ENCODE data around the gene B3GALT4. TPM values are rescaled to one million over a fixed set of nuclear protein-coding genes. Genes with fewer than 3 reads are reported as not detected.

Gene B3GALT4
- total RNA-seq, 1 experiment from 2014 or later: 1.9 TPM

- TF ChIP-seq CBX3 (IDR thresholded peaks at IDR 0.05; ENCODE audit: low read depth) (no peak), EZH2phosphoT487 (IDR thresholded peaks at IDR 0.05; ENCODE audit: borderline replicate concordance) (no peak), SIN3A (IDR thresholded peaks at IDR 0.05; ENCODE audit: low read depth) (no peak), FOSL1 (IDR thresholded peaks at IDR 0.05; ENCODE audit: low read depth) (no peak), POLR2A (IDR thresholded peaks at IDR 0.05; ENCODE audit: borderline replicate concordance, extremely low read depth, insufficient read depth, insufficient read length) (no peak)
Measured at GRCh38 chr6:33317669-33318425, 40.9 kb downstream of the B3GALT4 start, which contains the start of gene ZBTB22 (continued).

GRCh38 chr6:33318426-33319073, 41.6 kb downstream of the B3GALT4 start:
- ChIA-PET POLR2A (interaction anchor here (0.7 to 2.3 kb wide), 11 partner anchors 10 to 1123 kb away, joined by 3 to 13 read pairs (median 7); partner anchors contain the start of genes B3GALT4, PFDN6, PHF1 and RGL2), CTCF (interaction anchor here (1.0 to 1.8 kb wide), 4 partner anchors 21 to 193 kb away, joined by 4 to 9 read pairs (median 4); partner anchors contain the start of gene B3GALT4), RAD21 (ENCODE audit: low non-redundant PET in 1 of 2, low total read pairs in 2 of 2, uncharacterized antibody in 2 of 2, unreplicated experiment in 2 of 2) (interaction anchor here in 1 of 2 experiments (0.8 kb wide), 1 partner anchor 19 kb away, joined by 3 read pairs; no protein-coding TSS in a partner anchor)
- no TSS peak for BruUV-seq (replicated peaks)
- Histone ChIP-seq H3K9me3 (ENCODE audit: control insufficient read depth in 1 of 2, insufficient read depth in 1 of 2, low read depth in 1 of 2, low read length in 2 of 2) (no peaks in the 10 kb centered on the region), H3K79me2 (ENCODE audit: insufficient read depth, low read length) (peaks cover 42% of the 10 kb centered on the region), H2AFZ (ENCODE audit: low read depth, low read length, poor library complexity, severe bottlenecking) (no peak overlapping the region), H3K9ac (ENCODE audit: low read length) (peak overlapping the region; percentile 61), H3K36me3 (ENCODE audit: control insufficient read depth in 1 of 2, insufficient read depth in 2 of 2, low read length in 2 of 2) (peaks cover 22 to 29% of the 10 kb centered on the region in 2 experiments; a peak in 3 of 4 replicates), H3K4me3 (replicated peaks in 1 of 2; ENCODE audit: low read depth in 1 of 2, low read length in 2 of 2) (peak overlapping the region; percentile 55 to 63), H3K4me2 (ENCODE audit: low read length) (peak overlapping the region; percentile 87), H4K20me1 (ENCODE audit: insufficient read depth) (no peaks in the 10 kb centered on the region), H3K27ac (ENCODE audit: low read depth, low read length) (peak overlapping the region; percentile 68), H3K4me1 (ENCODE audit: control insufficient read depth in 1 of 2, insufficient read depth in 2 of 2, low read length in 2 of 2) (peaks cover 36 to 67% of the 10 kb centered on the region in 2 experiments), H3K9me2 (ENCODE audit: insufficient read depth) (no peaks in the 10 kb centered on the region), H3K27me3 (ENCODE audit: insufficient read depth, low read length) (no peaks in the 10 kb centered on the region)
- DNase-seq (ENCODE audit: low read depth, low spot score) (no peak), ATAC-seq (no peak)
- intact Hi-C loops (cut with micrococcal nuclease): no loop called here
- no peak for TF ChIP-seq ZNF274 (IDR thresholded peaks at IDR 0.05; ENCODE audit: low read depth, low read length)
- no peak for TF ChIP-seq POLR2AphosphoS5 (IDR thresholded peaks at IDR 0.05; ENCODE audit: low read depth, low read length)
- TF ChIP-seq JUND (IDR thresholded peaks at IDR 0.05): no peak
- no peak for TF ChIP-seq SIN3A (IDR thresholded peaks at IDR 0.05; ENCODE audit: low read depth)
- no peak for TF ChIP-seq CTCF (IDR thresholded peaks at IDR 0.05 in 2 of 3, conservative IDR thresholded peaks at IDR 0.05 in 1 of 3; ENCODE audit: borderline replicate concordance in 1 of 3, insufficient read depth in 1 of 3, low read depth in 2 of 3, low read length in 2 of 3)
- TF ChIP-seq ZFX (IDR thresholded peaks at IDR 0.05): no peak
- no peak for TF ChIP-seq ZBTB33 (IDR thresholded peaks at IDR 0.05; ENCODE audit: extremely low read depth, insufficient replicate concordance, low read length)
- no peak for TF ChIP-seq RAD21 (IDR thresholded peaks at IDR 0.05; ENCODE audit: low read depth)
- TF ChIP-seq ATF3 (IDR thresholded peaks at IDR 0.05): no peak
- TF ChIP-seq TCF7L2 (IDR thresholded peaks at IDR 0.05; ENCODE audit: borderline replicate concordance, extremely low read depth, insufficient read depth, insufficient read length): no peak

Measured in HCT116 (cell line).